Neuronal stem cell (in vitro differentiated cells): ENCODE measurements around the gene ETV6.

Experiments
- DNase-seq: peaks from one replicate; pipeline ENCODE4 v3.0.0-alpha.2; 2013; ENCODE audit warnings: low spot score
- H2AFZ ChIP-seq: one replicate; pipeline ENCODE4 v1.6.1; 2013; ENCODE audit warnings: mild to moderate bottlenecking, low read length, inconsistent platforms
- H2AK5ac ChIP-seq: 2 replicates; pipeline ENCODE4 v1.6.1; 2013; ENCODE audit warnings: low read depth, mild to moderate bottlenecking, inconsistent platforms, low read length, moderate library complexity, mixed read lengths
- H2BK120ac ChIP-seq: 2 replicates; pipeline ENCODE4 v1.6.1; 2013; ENCODE audit warnings: low read depth, mild to moderate bottlenecking, inconsistent platforms, low read length, moderate library complexity, mixed read lengths
- H2BK12ac ChIP-seq: one replicate; pipeline ENCODE4 v1.6.1; 2013; ENCODE audit warnings: low read length, inconsistent platforms
- H2BK15ac ChIP-seq: 2 replicates; pipeline ENCODE4 v1.6.1; 2013; ENCODE audit warnings: mild to moderate bottlenecking, low read length, inconsistent platforms, mixed read lengths
- H2BK5ac ChIP-seq: one replicate; pipeline ENCODE4 v1.6.1; 2013; ENCODE audit warnings: inconsistent platforms, mild to moderate bottlenecking, low read length, moderate library complexity
- H3K14ac ChIP-seq: one replicate; pipeline ENCODE4 v1.6.1; 2013; ENCODE audit warnings: low read length, inconsistent platforms
- H3K18ac ChIP-seq: 2 replicates; pipeline ENCODE4 v1.6.1; 2013; ENCODE audit warnings: low read length, inconsistent platforms
- H3K23ac ChIP-seq: 2 replicates; pipeline ENCODE4 v1.6.1; 2013; ENCODE audit warnings: low read depth, mild to moderate bottlenecking, mixed read lengths, low read length, inconsistent platforms; ENCODE audit not compliant: poor library complexity
- H3K27ac ChIP-seq: replicated peaks from 3 replicates; pipeline ENCODE4 v1.5.1; 2013; ENCODE audit warnings: low read length, inconsistent platforms
- H3K27me3 ChIP-seq, 3 experiments: 2 replicates each; pipeline ENCODE4 v1.6.1; 2013; ENCODE audit warnings: low read length in 3 of 3, mild to moderate bottlenecking in 2 of 3, inconsistent platforms in 1 of 3, low read depth in 1 of 3, mixed read lengths in 1 of 3, moderate library complexity in 1 of 3; ENCODE audit not compliant: control insufficient read depth in 3 of 3, insufficient read depth in 3 of 3
- H3K36me3 ChIP-seq, 2 donors: replicated peaks in 1 of 2; 2 replicates each; pipeline ENCODE4 v1.6.1; 2013; ENCODE audit warnings: low read length in 2 of 2; ENCODE audit not compliant: control insufficient read depth in 2 of 2, insufficient read depth in 2 of 2
- H3K4ac ChIP-seq: 2 replicates; pipeline ENCODE4 v1.6.1; 2013; ENCODE audit warnings: inconsistent platforms, mild to moderate bottlenecking, low read length, moderate library complexity
- H3K4me1 ChIP-seq, 2 donors: 1 replicate in 1 of 2; 2 replicates in 1 of 2; pipeline ENCODE4 v1.6.1; 2013; ENCODE audit warnings: low read length in 2 of 2, low read depth in 1 of 2; ENCODE audit not compliant: control insufficient read depth in 2 of 2, insufficient read depth in 1 of 2
- H3K4me2 ChIP-seq: one replicate; pipeline ENCODE4 v1.6.1; 2013; ENCODE audit warnings: mild to moderate bottlenecking, low read length, inconsistent platforms; ENCODE audit not compliant: insufficient read depth, poor library complexity, severe bottlenecking
- H3K4me3 ChIP-seq, 2 donors: 2 replicates each; pipeline ENCODE4 v1.5.1; 2013; ENCODE audit warnings: low read length in 2 of 2, mild to moderate bottlenecking in 2 of 2, inconsistent platforms in 1 of 2, moderate library complexity in 1 of 2
- H3K79me1 ChIP-seq: one replicate; pipeline ENCODE4 v1.6.1; 2013; ENCODE audit warnings: low read depth, mild to moderate bottlenecking, inconsistent platforms, low read length, moderate library complexity
- H3K9ac ChIP-seq: one replicate; pipeline ENCODE4 v1.6.1; 2013; ENCODE audit warnings: mild to moderate bottlenecking, low read depth, low read length, inconsistent platforms; ENCODE audit not compliant: poor library complexity
- H3K9me3 ChIP-seq, 2 donors: replicated peaks in 1 of 2; 2 replicates each; pipeline versions ENCODE3 to v1.6.1; 2013; ENCODE audit warnings: low read length in 2 of 2, mild to moderate bottlenecking in 2 of 2, inconsistent platforms in 1 of 2, low read depth in 1 of 2, mixed read lengths in 1 of 2, moderate library complexity in 1 of 2; ENCODE audit not compliant: control insufficient read depth in 2 of 2, insufficient read depth in 1 of 2
- H4K8ac ChIP-seq: one replicate; pipeline ENCODE4 v1.6.1; 2013; ENCODE audit warnings: low read depth, mild to moderate bottlenecking, inconsistent platforms, low read length, moderate library complexity
- H4K91ac ChIP-seq: one replicate; pipeline ENCODE4 v1.6.1; 2013; ENCODE audit warnings: low read length, low read depth, mild to moderate bottlenecking, inconsistent platforms; ENCODE audit not compliant: poor library complexity
- WGBS, 2 donors: extraction: QIAGEN DNeasy Blood & Tissue Kit; methylation state at CpG; one replicate each; pipeline ENCODE4 v1.1.7; 2013; ENCODE audit warnings: missing lambda C conversion rate in 2 of 2, mixed read lengths in 1 of 2; ENCODE audit not compliant: insufficient read length in 2 of 2, insufficient replicate concordance in 1 of 2; ENCODE audit errors: extremely low coverage in 2 of 2; 5-methylcytosine and 5-hydroxymethylcytosine counted together

The ETV6 gene

GRCh38 chr12:11820476-11820875 is 171.0 kb downstream of the ETV6 start:
- Histone ChIP-seq H3K9me3 (no peaks in the 10 kb centered on the region), H3K9ac (no peak overlapping the region), H3K4ac (no peak overlapping the region), H4K91ac (no peak overlapping the region), H2AFZ (no peak overlapping the region), H3K79me1 (no peaks in the 10 kb centered on the region), H3K36me3 (no peaks in the 10 kb centered on the region), H3K27me3 (no peaks in the 10 kb centered on the region), H3K18ac (peak overlapping the region; percentile 27), H2AK5ac (no peak overlapping the region), H2BK15ac (no peak overlapping the region), H2BK12ac (peak overlapping the region; percentile 26), H2BK120ac (no peak overlapping the region), H4K8ac (no peak overlapping the region), H2BK5ac (no peak overlapping the region), H3K23ac (no peak overlapping the region), H3K14ac (no peak overlapping the region), H3K4me3 (no peak overlapping the region), H3K4me2 (no peak overlapping the region), H3K27ac (no peak overlapping the region), H3K4me1 (peaks cover 12 to 31% of the 10 kb centered on the region in 2 donors)
- no CpG with 5 or more reads among the region's 3 CpGs for WGBS, 2 donors
- DNase-seq, result no peak

GRCh38 chr12:11821386-11822080 is 172.1 kb downstream of the ETV6 start:
- peak overlapping the region; percentile 33 for H2BK5ac ChIP-seq
- no peak overlapping the region for H2BK12ac ChIP-seq
- no peak overlapping the region for H3K14ac ChIP-seq
- H3K79me1 ChIP-seq, result no peaks in the 10 kb centered on the region
- H3K4me1 ChIP-seq, result peaks cover 17 to 39% of the 10 kb centered on the region in 2 donors
- no peak overlapping the region for H4K8ac ChIP-seq
- peak overlapping the region; percentile 79 for H3K27ac ChIP-seq
- no peak overlapping the region for H3K4ac ChIP-seq
- H2BK120ac ChIP-seq, result no peak overlapping the region
- WGBS, 2 donors, result no CpG with 5 or more reads among the region's 10 CpGs
- no peak overlapping the region for H3K4me2 ChIP-seq
- no peak overlapping the region for H3K9ac ChIP-seq
- H2BK15ac ChIP-seq, result peak overlapping the region; percentile 18
- no peaks in the 10 kb centered on the region for H3K9me3 ChIP-seq
- H3K18ac ChIP-seq, result peak overlapping the region; percentile 22
- H3K36me3 ChIP-seq, result no peaks in the 10 kb centered on the region
- H3K27me3 ChIP-seq, result no peaks in the 10 kb centered on the region
- H3K4me3 ChIP-seq, result no peak overlapping the region
- no peak overlapping the region for H3K23ac ChIP-seq
- H2AFZ ChIP-seq, result no peak overlapping the region
- DNase-seq, result no peak
- peak overlapping the region; percentile 13 for H4K91ac ChIP-seq
- no peak overlapping the region for H2AK5ac ChIP-seq

GRCh38 chr12:11822081-11822834 is 172.8 kb downstream of the ETV6 start:
- Histone ChIP-seq H4K91ac (peak overlapping the region; percentile 13), H3K79me1 (no peaks in the 10 kb centered on the region), H3K27ac (peak overlapping the region; percentile 79), H3K14ac (no peak overlapping the region), H3K4me1 (peaks cover 24 to 44% of the 10 kb centered on the region in 2 donors), H3K36me3 (no peaks in the 10 kb centered on the region), H3K4me3 (no peak overlapping the region), H3K9me3 (no peaks in the 10 kb centered on the region), H2AK5ac (no peak overlapping the region), H3K9ac (no peak overlapping the region), H4K8ac (no peak overlapping the region), H3K23ac (no peak overlapping the region), H2AFZ (no peak overlapping the region), H2BK15ac (no peak overlapping the region), H2BK12ac (no peak overlapping the region), H2BK120ac (no peak overlapping the region), H3K27me3 (no peaks in the 10 kb centered on the region), H3K18ac (peak overlapping the region; percentile 22), H3K4ac (no peak overlapping the region), H3K4me2 (no peak overlapping the region), H2BK5ac (peak overlapping the region; percentile 33)
- WGBS, 2 donors, result no CpG with 5 or more reads among the region's 15 CpGs
- DNase-seq, result peak; percentile 50

GRCh38 chr12:11823043-11823442 is 173.6 kb downstream of the ETV6 start:
- Histone ChIP-seq H3K14ac (no peak overlapping the region), H3K4ac (no peak overlapping the region)
- WGBS, 2 donors, result no CpG with 5 or more reads among the region's 7 CpGs

More at GRCh38 chr12:11823043-11823442, 173.6 kb downstream of the ETV6 start:
- no peak overlapping the region for H2AK5ac ChIP-seq
- no peak overlapping the region for H3K9ac ChIP-seq
- H3K27me3 ChIP-seq, result no peaks in the 10 kb centered on the region
- no peak overlapping the region for H3K4me3 ChIP-seq
- H3K4me1 ChIP-seq, result peaks cover 31 to 47% of the 10 kb centered on the region in 2 donors
- H3K18ac ChIP-seq, result peak overlapping the region; percentile 86
- no peaks in the 10 kb centered on the region for H3K79me1 ChIP-seq
- H3K36me3 ChIP-seq, result no peaks in the 10 kb centered on the region
- H3K9me3 ChIP-seq, result no peaks in the 10 kb centered on the region
- H3K4me2 ChIP-seq, result no peak overlapping the region
- H2BK5ac ChIP-seq, result no peak overlapping the region
- no peak overlapping the region for H2BK120ac ChIP-seq
- no peak overlapping the region for H4K91ac ChIP-seq
- H2BK15ac ChIP-seq, result no peak overlapping the region
- no peak overlapping the region for H4K8ac ChIP-seq
- no peak for DNase-seq
- H3K23ac ChIP-seq, result no peak overlapping the region
- H2AFZ ChIP-seq, result no peak overlapping the region
- H3K27ac ChIP-seq, result peak overlapping the region; percentile 79
- H2BK12ac ChIP-seq, result no peak overlapping the region
